Measurements from ENCODE around the gene PEX14. TPM values are rescaled to one million over a fixed set of nuclear protein-coding genes. Genes with fewer than 3 reads are reported as not detected.

The PEX14 gene
- total RNA-seq, 2 donors from 2014 or later = 24.3 to 26.0 TPM

DNA sequence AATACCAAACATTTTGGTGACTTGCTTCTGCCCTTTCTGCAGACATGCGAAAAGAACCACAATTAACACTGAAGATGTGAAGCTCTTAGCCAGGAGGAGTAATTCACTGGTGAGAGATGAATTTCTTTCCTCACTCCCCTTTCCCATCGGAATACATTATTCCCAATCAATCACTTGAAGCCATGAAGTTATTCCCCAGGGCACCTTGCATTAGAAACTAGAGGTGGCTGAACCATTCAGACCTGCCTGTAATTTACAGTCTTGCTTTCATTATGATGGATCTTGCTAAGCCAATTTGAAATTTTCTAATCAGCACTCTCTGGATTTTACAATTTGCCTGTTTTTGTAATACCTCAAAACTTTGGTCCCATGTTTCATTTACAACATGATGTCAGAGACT, 34.4 kb upstream of the PEX14 start:
- no peak for DNase-seq
- no peaks in the 10 kb centered on the region for H3K9me3 ChIP-seq (ENCODE audit: control insufficient read depth, low read length)
- Mint-ChIP-seq H3K4me1 (peaks cover 6% of the 10 kb centered on the region), H3K27ac (no peak overlapping the region), H3K36me3 (ENCODE audit: low read depth) (peaks cover 8% of the 10 kb centered on the region), H3K9me3 (no peaks in the 10 kb centered on the region), H3K27me3 (ENCODE audit: insufficient read depth) (no peaks in the 10 kb centered on the region), H3K4me3 (no peak overlapping the region)
- H3K27me3 ChIP-seq (ENCODE audit: control insufficient read depth, insufficient read depth, low read length, poor library complexity, severe bottlenecking) = no peaks in the 10 kb centered on the region
- WGBS, 2 experiments (ENCODE audit: insufficient coverage in 1 of 2, insufficient read length in 1 of 2) = 100% methylated on average over 1 to 2 of the region's 2 CpGs
- H3K36me3 ChIP-seq (ENCODE audit: control insufficient read depth, insufficient read depth, low read length) = peaks cover 19% of the 10 kb centered on the region
- H3K4me3 ChIP-seq (ENCODE audit: low read length) = no peak overlapping the region
- TF ChIP-seq, protein P1, sequence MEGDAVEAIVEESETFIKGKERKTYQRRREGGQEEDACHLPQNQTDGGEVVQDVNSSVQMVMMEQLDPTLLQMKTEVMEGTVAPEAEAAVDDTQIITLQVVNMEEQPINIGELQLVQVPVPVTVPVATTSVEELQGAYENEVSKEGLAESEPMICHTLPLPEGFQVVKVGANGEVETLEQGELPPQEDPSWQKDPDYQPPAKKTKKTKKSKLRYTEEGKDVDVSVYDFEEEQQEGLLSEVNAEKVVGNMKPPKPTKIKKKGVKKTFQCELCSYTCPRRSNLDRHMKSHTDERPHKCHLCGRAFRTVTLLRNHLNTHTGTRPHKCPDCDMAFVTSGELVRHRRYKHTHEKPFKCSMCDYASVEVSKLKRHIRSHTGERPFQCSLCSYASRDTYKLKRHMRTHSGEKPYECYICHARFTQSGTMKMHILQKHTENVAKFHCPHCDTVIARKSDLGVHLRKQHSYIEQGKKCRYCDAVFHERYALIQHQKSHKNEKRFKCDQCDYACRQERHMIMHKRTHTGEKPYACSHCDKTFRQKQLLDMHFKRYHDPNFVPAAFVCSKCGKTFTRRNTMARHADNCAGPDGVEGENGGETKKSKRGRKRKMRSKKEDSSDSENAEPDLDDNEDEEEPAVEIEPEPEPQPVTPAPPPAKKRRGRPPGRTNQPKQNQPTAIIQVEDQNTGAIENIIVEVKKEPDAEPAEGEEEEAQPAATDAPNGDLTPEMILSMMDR (conservative IDR thresholded peaks at IDR 0.05) = no peak
- H3K27ac ChIP-seq (ENCODE audit: low read depth, low read length) = no peak overlapping the region
- no peaks in the 10 kb centered on the region for H3K4me1 ChIP-seq (ENCODE audit: control insufficient read depth, insufficient read depth, low read length)
- H3K9ac ChIP-seq (ENCODE audit: extremely low read depth, low read length, poor library complexity, severe bottlenecking) = no peak overlapping the region

DNA sequence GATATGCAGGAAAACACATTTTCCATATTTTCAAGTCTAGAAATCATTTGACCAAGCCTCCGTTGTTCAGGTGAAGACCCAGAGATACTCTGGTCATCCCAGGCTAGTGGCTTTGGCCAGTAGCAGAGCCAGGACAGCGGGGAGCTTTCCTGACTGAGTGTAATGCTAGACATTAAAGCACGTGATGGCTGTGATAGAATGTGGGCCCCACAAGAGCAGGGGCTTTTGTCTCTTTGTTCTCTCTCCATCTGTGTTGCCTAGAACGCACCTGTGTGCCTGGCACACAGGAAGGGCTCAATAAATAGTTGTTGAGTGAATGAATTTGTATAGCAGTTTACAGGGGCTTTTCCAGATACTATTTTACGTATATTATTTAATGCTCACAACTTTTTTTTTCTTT, 34.0 kb upstream of the PEX14 start:
- Histone ChIP-seq H3K9me3 (ENCODE audit: control insufficient read depth, low read length) (no peaks in the 10 kb centered on the region), H3K36me3 (ENCODE audit: control insufficient read depth, insufficient read depth, low read length) (peaks cover 22% of the 10 kb centered on the region), H3K9ac (ENCODE audit: extremely low read depth, low read length, poor library complexity, severe bottlenecking) (no peak overlapping the region), H3K4me3 (ENCODE audit: low read length) (no peak overlapping the region), H3K4me1 (ENCODE audit: control insufficient read depth, insufficient read depth, low read length) (no peaks in the 10 kb centered on the region), H3K27ac (ENCODE audit: low read depth, low read length) (no peak overlapping the region), H3K27me3 (ENCODE audit: control insufficient read depth, insufficient read depth, low read length, poor library complexity, severe bottlenecking) (no peaks in the 10 kb centered on the region)
- no peak overlapping the region for H3K4me3 Mint-ChIP-seq
- no peak for DNase-seq
- no peak overlapping the region for H3K27ac Mint-ChIP-seq
- H3K36me3 Mint-ChIP-seq (ENCODE audit: low read depth) = peaks cover 8% of the 10 kb centered on the region
- WGBS, 2 experiments (ENCODE audit: insufficient coverage in 1 of 2, insufficient read length in 1 of 2) = 93 to 96% methylated on average over 3 to 5 of the region's 5 CpGs
- TF ChIP-seq, protein P1 (conservative IDR thresholded peaks at IDR 0.05) = no peak
- peaks cover 6% of the 10 kb centered on the region for H3K4me1 Mint-ChIP-seq
- H3K27me3 Mint-ChIP-seq (ENCODE audit: insufficient read depth) = no peaks in the 10 kb centered on the region
- H3K9me3 Mint-ChIP-seq = no peaks in the 10 kb centered on the region

DNA sequence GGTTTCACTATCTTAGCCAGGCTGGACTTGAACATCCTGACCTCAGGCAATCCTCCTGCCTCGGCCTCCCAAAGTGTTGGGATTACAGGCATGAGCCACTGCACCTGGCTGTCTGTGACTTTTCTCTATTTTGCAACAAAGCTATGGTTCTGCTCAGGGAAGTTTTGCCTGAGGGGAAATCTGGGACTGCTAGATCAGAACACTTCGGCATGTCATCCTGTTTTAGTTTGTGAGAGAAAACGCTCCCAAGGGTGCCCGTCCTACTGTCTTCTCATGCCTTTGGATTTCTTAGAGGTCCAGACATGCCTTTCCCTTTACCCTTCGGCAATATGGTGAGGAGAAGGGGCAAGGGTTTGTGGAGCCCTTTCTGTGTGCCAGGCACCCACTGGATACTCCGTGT, 30.5 kb upstream of the PEX14 start:
- TF ChIP-seq, protein P1 (conservative IDR thresholded peaks at IDR 0.05) = no peak
- Mint-ChIP-seq H3K27ac (no peak overlapping the region), H3K27me3 (ENCODE audit: insufficient read depth) (no peaks in the 10 kb centered on the region), H3K9me3 (no peaks in the 10 kb centered on the region), H3K36me3 (ENCODE audit: low read depth) (peaks cover 20% of the 10 kb centered on the region), H3K4me1 (no peaks in the 10 kb centered on the region), H3K4me3 (no peak overlapping the region)
- no peaks in the 10 kb centered on the region for H3K27me3 ChIP-seq (ENCODE audit: control insufficient read depth, insufficient read depth, low read length, poor library complexity, severe bottlenecking)
- no peak for DNase-seq
- H3K4me3 ChIP-seq (ENCODE audit: low read length) = no peak overlapping the region
- H3K27ac ChIP-seq (ENCODE audit: low read depth, low read length) = no peak overlapping the region
- no peak overlapping the region for H3K9ac ChIP-seq (ENCODE audit: extremely low read depth, low read length, poor library complexity, severe bottlenecking)
- 91 to 94% methylated on average over 6 of the region's 6 CpGs for WGBS, 2 experiments (ENCODE audit: insufficient coverage in 1 of 2, insufficient read length in 1 of 2)
- H3K36me3 ChIP-seq (ENCODE audit: control insufficient read depth, insufficient read depth, low read length) = peaks cover 22% of the 10 kb centered on the region
- no peaks in the 10 kb centered on the region for H3K4me1 ChIP-seq (ENCODE audit: control insufficient read depth, insufficient read depth, low read length)
- H3K9me3 ChIP-seq (ENCODE audit: control insufficient read depth, low read length) = no peaks in the 10 kb centered on the region

Data from endodermal cell (in vitro differentiated cells).